H9 (cell line): ENCODE measurements around the gene TRAT1. TPM values are rescaled to one million over a fixed set of nuclear protein-coding genes. Genes with fewer than 3 reads are reported as not detected.
A peak's percentile ranks its signal among the peaks of the same experiment; 100 is the strongest.

Source experiments
- DNase-seq: peaks from one replicate; pipeline ENCODE4 v3.0.0-alpha.2; 2017
- H2AFZ ChIP-seq: one replicate; pipeline ENCODE4 v1.6.1; 2013; ENCODE audit warnings: mild to moderate bottlenecking, low read length, control low read depth, moderate library complexity
- H2AK5ac ChIP-seq: 2 replicates; pipeline ENCODE4 v1.6.1; 2013; ENCODE audit warnings: low read length, control low read depth, mixed read lengths; ENCODE audit not compliant: insufficient read length
- H2BK120ac ChIP-seq: one replicate; pipeline ENCODE4 v1.6.1; 2013; ENCODE audit warnings: low read depth, mild to moderate bottlenecking, low read length, control low read depth, inconsistent platforms; ENCODE audit not compliant: poor library complexity, severe bottlenecking
- H2BK12ac ChIP-seq: 2 replicates; pipeline ENCODE4 v1.6.1; 2013; ENCODE audit warnings: low read length, control low read depth, mixed read lengths, low read depth; ENCODE audit not compliant: insufficient read length
- H2BK15ac ChIP-seq: 2 replicates; pipeline ENCODE4 v1.6.1; 2013; ENCODE audit warnings: low read depth, low read length, control low read depth
- H2BK20ac ChIP-seq: one replicate; pipeline ENCODE4 v1.6.1; 2013; ENCODE audit warnings: low read depth, mild to moderate bottlenecking, low read length, control low read depth, inconsistent platforms; ENCODE audit not compliant: poor library complexity, severe bottlenecking
- H2BK5ac ChIP-seq: 2 replicates; pipeline ENCODE4 v1.6.1; 2013; ENCODE audit warnings: low read length, control low read depth, mixed read lengths; ENCODE audit not compliant: insufficient read length
- H3K14ac ChIP-seq: 2 replicates; pipeline ENCODE4 v1.6.1; 2013; ENCODE audit warnings: low read length, control low read depth; ENCODE audit not compliant: insufficient read depth
- H3K18ac ChIP-seq: 2 replicates; pipeline ENCODE4 v1.6.1; 2013; ENCODE audit warnings: low read depth, mild to moderate bottlenecking, mixed read lengths, low read length, control low read depth; ENCODE audit not compliant: insufficient read length
- H3K23ac ChIP-seq: 2 replicates; pipeline ENCODE4 v1.6.1; 2013; ENCODE audit warnings: low read length, control low read depth, mixed read lengths, low read depth; ENCODE audit not compliant: insufficient read length
- H3K23me2 ChIP-seq: 2 replicates; pipeline ENCODE4 v1.6.1; 2013; ENCODE audit warnings: low read depth, mild to moderate bottlenecking, mixed read lengths, low read length, control low read depth; ENCODE audit not compliant: insufficient read length, poor library complexity, severe bottlenecking
- H3K27ac ChIP-seq: 2 replicates; pipeline ENCODE4 v1.5.1; 2013; ENCODE audit warnings: low read length, control low read depth, mixed read lengths, low read depth; ENCODE audit not compliant: insufficient read length
- H3K27me3 ChIP-seq: 2 replicates; pipeline ENCODE4 v1.6.1; 2013; ENCODE audit warnings: low read length, control low read depth, inconsistent platforms; ENCODE audit not compliant: insufficient read depth
- H3K4ac ChIP-seq: 2 replicates; pipeline ENCODE4 v1.6.1; 2013; ENCODE audit warnings: low read depth, mild to moderate bottlenecking, control low read depth, inconsistent platforms, low read length, moderate library complexity
- H3K4me1 ChIP-seq: 2 replicates; pipeline ENCODE4 v1.6.1; 2013; ENCODE audit warnings: low read length, control low read depth, inconsistent platforms; ENCODE audit not compliant: insufficient read depth
- H3K4me2 ChIP-seq: 2 replicates; pipeline ENCODE4 v1.6.1; 2013; ENCODE audit warnings: low read length, control low read depth, mixed read lengths; ENCODE audit not compliant: insufficient read length, insufficient read depth
- H3K56ac ChIP-seq: 2 replicates; pipeline ENCODE4 v1.6.1; 2013; ENCODE audit warnings: low read depth, mild to moderate bottlenecking, mixed read lengths, low read length, control low read depth; ENCODE audit not compliant: insufficient read length
- H3K79me1 ChIP-seq: 2 replicates; pipeline ENCODE4 v1.6.1; 2013; ENCODE audit warnings: low read depth, mild to moderate bottlenecking, moderate library complexity, low read length, control low read depth, inconsistent platforms; ENCODE audit not compliant: insufficient read depth, poor library complexity, severe bottlenecking
- H3K79me2 ChIP-seq: 2 replicates; pipeline ENCODE4 v1.6.1; 2013; ENCODE audit warnings: low read length, control low read depth, inconsistent platforms; ENCODE audit not compliant: insufficient read depth
- H3K9ac ChIP-seq: 2 replicates; pipeline ENCODE4 v1.6.1; 2013; ENCODE audit warnings: low read length, control low read depth, mixed read lengths; ENCODE audit not compliant: insufficient read length; ENCODE audit errors: extremely low read depth
- H3K9me3 ChIP-seq: one replicate; pipeline ENCODE4 v1.6.1; 2013; ENCODE audit warnings: low read depth, low read length, inconsistent platforms; ENCODE audit not compliant: control insufficient read depth
- H3T11ph ChIP-seq: one replicate; pipeline ENCODE4 v1.6.1; 2013; ENCODE audit warnings: mild to moderate bottlenecking, low read length, control low read depth, inconsistent platforms
- H4K20me1 ChIP-seq: one replicate; pipeline ENCODE4 v1.6.1; 2013; ENCODE audit not compliant: control insufficient read depth, insufficient read length, insufficient read depth
- H4K5ac ChIP-seq: 2 replicates; pipeline ENCODE4 v1.6.1; 2013; ENCODE audit warnings: low read depth, mild to moderate bottlenecking, mixed read lengths, low read length, control low read depth; ENCODE audit not compliant: insufficient read length
- H4K8ac ChIP-seq: replicated peaks from 2 replicates; pipeline ENCODE4 v1.6.1; 2013; ENCODE audit warnings: low read length, control low read depth, mixed read lengths, low read depth; ENCODE audit not compliant: insufficient read length
- H4K91ac ChIP-seq: 2 replicates; pipeline ENCODE4 v1.6.1; 2013; ENCODE audit warnings: low read depth, mild to moderate bottlenecking, moderate library complexity, mixed read lengths, low read length, control low read depth; ENCODE audit not compliant: insufficient read length
- H3K27ac Mint-ChIP-seq, 3 experiments: 2 replicates in 2 of 3; 3 replicates in 1 of 3; pipeline ENCODE4 v1.8.0; 2020 to 2021; ENCODE audit warnings: mixed read lengths in 3 of 3, mild to moderate bottlenecking in 1 of 3, moderate library complexity in 1 of 3
- H3K27me3 Mint-ChIP-seq: 2 replicates; pipeline ENCODE4 v1.8.0; 2021; ENCODE audit warnings: low read depth, mild to moderate bottlenecking, moderate library complexity, mixed read lengths
- H3K36me3 Mint-ChIP-seq, 3 experiments: 2 replicates in 2 of 3; 3 replicates in 1 of 3; pipeline ENCODE4 v1.8.0; 2020 to 2021; ENCODE audit warnings: low read depth in 3 of 3, mixed read lengths in 3 of 3; ENCODE audit not compliant: insufficient read depth in 1 of 3
- H3K4me1 Mint-ChIP-seq, 2 experiments: 2 replicates each; pipeline ENCODE4 v1.8.0; 2020; ENCODE audit warnings: mixed read lengths in 2 of 2
- H3K4me3 Mint-ChIP-seq, 2 experiments: 2 replicates in 1 of 2; 3 replicates in 1 of 2; pipeline ENCODE4 v1.8.0; 2020 to 2021; ENCODE audit warnings: mild to moderate bottlenecking in 2 of 2, mixed read lengths in 2 of 2, moderate library complexity in 1 of 2
- H3K9me3 Mint-ChIP-seq, 2 experiments: 2 replicates in 1 of 2; 3 replicates in 1 of 2; pipeline ENCODE4 v1.8.0; 2020; ENCODE audit warnings: mild to moderate bottlenecking in 2 of 2, mixed read lengths in 2 of 2, moderate library complexity in 1 of 2
- CTCF ChIP-seq: fragments of 200-600 bp; sonication (generic); conservative IDR thresholded peaks from 3 replicates; pipeline ENCODE4 v1.8.0; 2021; ENCODE audit warnings: antibody characterized with exemption, mild to moderate bottlenecking
- WGBS: extraction: QIAGEN DNeasy Blood & Tissue Kit; methylation state at CpG from one replicate; pipeline ENCODE4 v1.1.7; 2013; ENCODE audit warnings: missing lambda C conversion rate, low lambda C conversion rate, mixed read lengths; ENCODE audit not compliant: insufficient read length; ENCODE audit errors: extremely low coverage; 5-methylcytosine and 5-hydroxymethylcytosine counted together
- total RNA-seq: library from RNA; stranded (reverse); gene quantifications from 2 replicates; pipeline ENCODE4 v1.2.1, GENCODE V29; 2021

The TRAT1 gene
- total RNA-seq, 1 experiment from 2014 or later, result not detected

GRCh38 chr3:108879915-108880314, 57.3 kb downstream of the TRAT1 start:
- H3K4ac ChIP-seq, result no peak overlapping the region
- TF ChIP-seq CTCF, result peak; percentile 59
- no peak overlapping the region for H3K27ac Mint-ChIP-seq
- no peak overlapping the region for H2BK5ac ChIP-seq
- no peak overlapping the region for H3T11ph ChIP-seq
- H2AFZ ChIP-seq, result no peak overlapping the region
- no peak overlapping the region for H3K9ac ChIP-seq
- no peaks in the 10 kb centered on the region for H3K27me3 Mint-ChIP-seq
- no peaks in the 10 kb centered on the region for H3K27me3 ChIP-seq
- H3K9me3 Mint-ChIP-seq, result no peaks in the 10 kb centered on the region; a peak in 1 of 5 replicates
- H4K91ac ChIP-seq, result no peak overlapping the region
- H3K4me1 Mint-ChIP-seq, result no peaks in the 10 kb centered on the region
- H3K56ac ChIP-seq, result no peak overlapping the region
- no peaks in the 10 kb centered on the region for H4K20me1 ChIP-seq
- H2BK12ac ChIP-seq, result no peak overlapping the region
- no peak overlapping the region for H2BK15ac ChIP-seq
- no peak overlapping the region for H2AK5ac ChIP-seq
- H3K27ac ChIP-seq, result no peak overlapping the region
- no peaks in the 10 kb centered on the region for H3K79me1 ChIP-seq
- H3K18ac ChIP-seq, result no peak overlapping the region
- no CpG with 5 or more reads among the region's 8 CpGs for WGBS
- peak; percentile 44 for DNase-seq
- H4K5ac ChIP-seq, result no peak overlapping the region
- no peak overlapping the region for H2BK20ac ChIP-seq
- no peaks in the 10 kb centered on the region for H3K36me3 Mint-ChIP-seq
- no peak overlapping the region for H3K4me2 ChIP-seq
- no peak overlapping the region for H3K23ac ChIP-seq
- H3K79me2 ChIP-seq, result no peaks in the 10 kb centered on the region
- no peak overlapping the region for H3K4me3 Mint-ChIP-seq
- no peaks in the 10 kb centered on the region for H3K4me1 ChIP-seq
- no peaks in the 10 kb centered on the region for H3K9me3 ChIP-seq
- no peak overlapping the region for H3K14ac ChIP-seq
- H2BK120ac ChIP-seq, result no peak overlapping the region
- no peaks in the 10 kb centered on the region for H3K23me2 ChIP-seq
- no peak overlapping the region for H4K8ac ChIP-seq
